GM18499 (cell line): ENCODE results near the gene FBXO42.
"Not testable (repeated sequence)": the region's sequence is repeated elsewhere in the genome, so short reads cannot be mapped to it uniquely, and the experiment has no call there.

Source experiments
- ATAC-seq: cut with Tn5 transposase; IDR thresholded peaks from one replicate; pipeline ENCODE4 v1.9.1; 2021; ENCODE audit warnings: moderate number of reproducible peaks; ENCODE audit not compliant: insufficient read depth, unreplicated experiment

Gene FBXO42

GRCh38 chr1:16246239-16246638 is 106.0 kb downstream of the FBXO42 start:
- not testable (repeated sequence) for ATAC-seq

DNA sequence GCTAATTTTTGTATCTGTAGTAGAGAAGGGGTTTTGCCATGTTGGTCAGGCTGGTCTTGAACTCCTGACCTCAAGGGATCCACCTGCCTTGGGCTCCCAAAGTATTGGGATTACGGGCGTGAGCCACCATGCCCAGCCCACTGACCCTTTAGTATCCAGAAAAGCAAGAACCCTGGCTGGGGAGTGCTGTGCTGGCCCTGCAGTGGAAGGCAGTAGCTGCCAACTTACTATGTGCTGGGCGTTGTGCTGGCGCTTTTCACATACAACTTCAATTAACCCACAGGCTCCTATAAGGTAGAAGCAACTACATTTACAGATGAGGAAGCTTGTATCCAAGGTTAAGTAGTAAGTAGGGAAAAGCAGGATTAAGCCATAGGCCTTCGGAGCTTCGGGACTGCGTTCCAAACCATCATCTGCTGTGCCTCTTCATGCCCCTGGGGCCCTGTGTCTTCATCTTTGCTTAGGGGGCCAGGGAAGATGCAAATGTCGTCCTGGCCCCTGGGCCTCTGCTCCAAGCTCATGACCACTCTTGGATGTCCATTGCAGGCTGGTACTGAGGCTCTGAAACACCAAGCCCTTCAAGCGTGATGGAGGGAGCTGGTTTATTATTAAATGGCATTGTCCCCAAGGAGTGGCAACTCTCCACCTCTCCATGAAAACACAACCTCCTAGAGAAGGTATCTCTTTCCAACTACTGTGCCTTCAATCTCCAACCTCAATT is 106.6 kb downstream of the FBXO42 start:
- ATAC-seq = no peak

- ATAC-seq = no peak
These were observed 107.5 kb downstream of the FBXO42 start for GRCh38 chr1:16244650-16245285.

- no peak for ATAC-seq
These were observed 108.2 kb downstream of the FBXO42 start for GRCh38 chr1:16243936-16244649.

DNA sequence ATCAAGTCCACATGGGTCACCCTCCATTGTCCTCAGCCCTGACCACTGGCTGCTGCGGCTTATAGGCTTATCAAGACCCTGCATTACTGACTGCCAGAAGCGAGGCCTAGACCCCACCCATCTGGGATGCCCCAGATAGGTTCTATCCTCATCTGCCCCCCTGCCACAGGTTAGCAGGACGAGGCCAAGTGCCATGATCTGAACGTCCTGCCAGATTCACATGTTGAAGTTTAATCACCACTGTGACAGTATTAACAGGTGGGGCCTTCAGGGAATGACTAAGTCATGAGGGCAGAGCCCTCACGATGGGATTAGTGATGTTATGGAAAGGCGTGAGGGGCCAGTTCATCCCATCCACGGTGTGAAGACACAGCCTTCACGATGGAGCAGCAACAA is 109.1 kb downstream of the FBXO42 start:
- no peak for ATAC-seq

DNA sequence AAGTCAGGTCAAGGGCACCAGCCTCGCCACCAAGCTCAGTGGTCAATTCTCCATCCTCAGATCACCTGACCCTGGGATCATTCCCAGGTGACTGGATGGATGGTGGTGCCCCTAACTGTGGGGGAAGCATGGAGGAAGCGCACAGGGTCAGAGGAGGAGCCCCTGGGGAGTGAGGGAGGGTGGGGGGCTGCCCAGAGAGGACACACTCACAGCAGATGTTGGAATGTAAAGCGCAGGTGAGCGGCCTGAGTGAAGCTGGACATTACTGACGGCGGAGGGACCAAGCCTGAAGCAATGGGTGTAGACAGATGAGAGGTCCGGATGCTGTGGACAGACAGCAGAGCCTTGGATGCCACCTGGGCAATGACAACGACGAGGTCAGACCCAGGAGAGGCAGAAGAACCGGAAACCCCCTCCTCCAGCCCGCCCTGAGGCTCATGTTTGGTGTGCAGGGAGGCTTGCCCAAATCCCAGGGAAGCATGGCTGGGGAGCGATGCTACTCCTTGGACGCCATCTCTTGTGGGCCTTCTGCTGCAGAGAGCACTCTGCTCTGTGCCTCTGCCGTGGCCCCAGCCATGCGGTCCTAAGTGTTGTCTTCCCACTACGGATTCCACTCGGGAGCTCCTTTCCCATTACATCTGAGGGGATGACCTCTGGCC is 109.6 kb downstream of the FBXO42 start:
- no peak for ATAC-seq

- no peak for ATAC-seq
These were observed 111.0 kb downstream of the FBXO42 start for GRCh38 chr1:16241221-16241708.

DNA sequence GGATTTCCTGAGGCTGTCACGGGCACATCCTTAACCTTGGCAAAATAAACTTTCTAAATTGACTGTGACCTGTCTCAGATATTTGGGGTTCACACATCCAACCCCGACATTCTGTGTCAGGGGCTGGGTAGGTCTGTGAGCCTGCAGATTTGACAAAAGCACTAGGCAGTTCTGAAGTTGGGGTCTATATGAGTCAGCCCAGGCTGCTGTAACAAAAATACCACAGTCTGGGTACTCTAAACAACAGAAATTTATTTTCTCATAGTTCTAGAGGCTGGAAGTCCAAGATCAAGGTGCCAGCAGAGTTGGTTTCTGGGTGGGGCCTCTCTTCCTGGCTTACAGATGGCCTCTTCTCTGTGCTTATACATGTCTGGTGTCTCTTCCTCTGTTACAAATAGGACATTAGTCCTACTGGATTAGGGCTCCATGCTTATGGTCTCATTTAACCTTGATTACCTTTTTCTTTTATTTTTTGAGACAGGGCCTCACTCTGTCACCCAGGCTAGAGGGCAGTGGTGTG is 112.2 kb downstream of the FBXO42 start:
- no peak for ATAC-seq

DNA sequence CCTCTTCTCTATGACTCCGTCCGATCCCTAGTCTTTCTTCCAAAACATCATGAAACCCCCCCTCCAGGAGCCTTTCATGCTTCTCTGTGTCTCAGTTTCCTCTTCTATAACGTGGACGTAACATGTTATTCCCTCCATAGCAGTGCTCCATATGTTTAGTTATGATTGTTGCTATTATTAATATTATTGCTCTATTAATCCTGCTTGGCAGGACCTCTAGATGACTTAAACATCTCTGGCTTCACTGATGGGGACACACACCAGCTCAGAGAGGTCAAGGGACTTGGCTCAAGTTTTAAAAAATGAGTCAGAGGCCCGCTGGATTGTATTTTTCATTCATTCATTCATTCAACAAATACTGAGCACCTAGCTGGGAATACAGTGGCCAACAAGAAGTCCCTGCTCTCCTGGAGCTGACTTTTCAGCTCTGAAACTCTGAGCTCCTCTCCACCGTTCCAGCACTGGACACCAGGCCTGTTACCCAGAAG is 114.9 kb downstream of the FBXO42 start:
- no peak for ATAC-seq

GRCh38 chr1:16236511-16237342 is 115.6 kb downstream of the FBXO42 start, which contains the start of gene CPLANE2:
Gene CPLANE2, minus strand, starts transcription at chr1:16237183. Its CDS starts 441 bp downstream, at chr1:16236742.
- no peak for ATAC-seq

- ATAC-seq = no peak
These were observed 116.3 kb downstream of the FBXO42 start for GRCh38 chr1:16235944-16236510.

GRCh38 chr1:16235347-16235746 is 116.9 kb downstream of the FBXO42 start:
- ATAC-seq = no peak

DNA sequence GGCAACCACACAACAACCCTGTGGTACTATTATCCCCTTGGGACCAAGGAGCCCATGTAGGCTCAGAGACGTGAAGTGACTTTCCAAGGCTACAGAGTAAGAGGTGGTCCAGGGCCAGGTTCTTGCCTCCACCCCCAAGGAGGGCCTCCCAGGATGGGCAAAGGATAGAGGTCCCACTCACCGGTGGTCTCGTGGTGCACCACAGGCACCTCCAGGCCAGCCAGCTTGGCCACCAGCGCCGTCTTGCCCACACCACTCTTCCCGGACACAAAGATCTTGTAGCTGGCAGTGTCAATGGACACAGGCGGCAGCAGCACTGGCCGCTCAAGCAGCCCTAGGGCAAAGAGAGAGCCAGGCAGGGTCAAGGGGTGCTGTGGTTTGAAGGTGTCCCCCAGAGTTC is 118.8 kb downstream of the FBXO42 start:
- no peak for ATAC-seq

DNA sequence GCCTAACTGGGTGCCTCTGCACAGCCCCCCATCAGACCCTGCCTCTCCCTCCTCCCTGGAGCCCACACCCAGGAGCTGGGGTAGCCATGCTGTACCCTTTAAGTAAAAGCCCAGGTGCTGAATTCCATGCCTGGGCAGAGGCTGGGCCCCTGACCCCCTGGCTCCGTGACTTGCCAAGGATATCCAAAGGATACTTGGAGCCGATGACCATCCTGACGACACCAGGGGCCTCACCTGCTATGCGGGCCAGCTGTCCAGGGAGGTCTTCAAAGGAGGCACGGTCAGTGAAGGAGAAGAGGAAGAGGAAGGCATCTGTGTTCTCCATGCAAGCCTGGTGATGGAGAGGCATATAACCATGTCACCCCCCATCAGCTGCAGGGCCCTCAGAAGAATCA is 120.0 kb downstream of the FBXO42 start:
- no peak for ATAC-seq

GRCh38 chr1:16231331-16232315 is 120.7 kb downstream of the FBXO42 start:
- ATAC-seq = no peak

DNA sequence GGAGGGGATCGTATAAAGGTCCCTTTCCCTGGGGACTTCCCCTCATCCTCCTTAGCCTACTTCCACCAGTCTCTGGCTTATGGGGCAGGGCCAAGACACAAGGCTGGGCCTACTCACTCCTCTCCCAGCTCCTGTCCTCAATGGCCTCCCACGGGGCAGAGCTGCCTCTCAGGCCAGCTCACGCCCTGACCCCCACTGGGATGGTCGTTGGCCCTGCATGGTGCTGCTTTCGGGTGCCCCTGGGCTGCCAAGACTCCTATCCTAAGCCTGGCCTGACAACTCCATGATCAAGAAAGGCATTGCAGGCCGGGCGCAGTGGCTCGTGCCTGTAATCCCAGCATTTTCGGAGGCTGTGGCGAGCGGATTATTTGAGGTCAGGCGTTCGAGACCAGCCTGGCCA is 121.5 kb downstream of the FBXO42 start:
- no peak for ATAC-seq

- no peak for ATAC-seq
These were observed 122.1 kb downstream of the FBXO42 start for GRCh38 chr1:16229976-16230740.
